Fibroblast of lung (primary cell): Measurements from ENCODE around the gene TMEM132D.

Experiments
- CTCF ChIP-seq, 2 donors: IDR thresholded peaks in 1 of 2; conservative IDR thresholded peaks in 1 of 2; 1 replicate in 1 of 2; 2 replicates in 1 of 2; pipeline ENCODE4 v1.5.1; 2011 to 2012; ENCODE audit warnings: low read length in 2 of 2, control low read depth in 1 of 2, inconsistent platforms in 1 of 2, low read depth in 1 of 2, mild to moderate bottlenecking in 1 of 2
- EZH2 ChIP-seq: IDR thresholded peaks from 2 replicates; pipeline ENCODE4 v1.5.1; 2012; ENCODE audit warnings: low read length, control low read depth, mild to moderate bottlenecking; ENCODE audit errors: missing control alignments

- TF ChIP-seq CTCF (conservative IDR thresholded peaks at IDR 0.05 in 1 of 2, IDR thresholded peaks at IDR 0.05 in 1 of 2; ENCODE audit: low read depth in 1 of 2, low read length in 2 of 2) (no peak), EZH2 (no peak)
Observed at GRCh38 chr12:129827866-129828384, 75.9 kb downstream of the TMEM132D start.
